GM19043 (cell line): Measurements from ENCODE around the gene DNAJC15.

ENCODE experiments used
- ATAC-seq: cut with Tn5 transposase; IDR thresholded peaks from one replicate; pipeline ENCODE4 v1.9.1; 2021; ENCODE audit warnings: low read depth; ENCODE audit not compliant: unreplicated experiment

The DNAJC15 gene

GRCh38 chr13:43079392-43079931 lies 56.1 kb downstream of the DNAJC15 start:
- no peak for ATAC-seq

- ATAC-seq, result no peak
Measured at GRCh38 chr13:43080199-43080598, 56.8 kb downstream of the DNAJC15 start.

- no peak for ATAC-seq
Measured at GRCh38 chr13:43081866-43082265, 58.5 kb downstream of the DNAJC15 start.

- no peak for ATAC-seq
Measured at GRCh38 chr13:43083750-43084149, 60.4 kb downstream of the DNAJC15 start.

- ATAC-seq, result no peak
Measured at GRCh38 chr13:43085545-43085944, 62.2 kb downstream of the DNAJC15 start.

GRCh38 chr13:43086181-43086580 lies 62.8 kb downstream of the DNAJC15 start:
- ATAC-seq, result no peak

- ATAC-seq, result peak; percentile 50
Measured at GRCh38 chr13:43088093-43088511, 64.7 kb downstream of the DNAJC15 start.

GRCh38 chr13:43089912-43090498 lies 66.6 kb downstream of the DNAJC15 start:
- ATAC-seq, result no peak

GRCh38 chr13:43094901-43095300 lies 71.5 kb downstream of the DNAJC15 start:
- peak; percentile 71 for ATAC-seq

- no peak for ATAC-seq
Measured at GRCh38 chr13:43095771-43096719, 72.7 kb downstream of the DNAJC15 start.

GRCh38 chr13:43100667-43101066 lies 77.3 kb downstream of the DNAJC15 start:
- ATAC-seq, result no peak

GRCh38 chr13:43102304-43102703 lies 78.9 kb downstream of the DNAJC15 start:
- ATAC-seq, result no peak

GRCh38 chr13:43107780-43108179 lies 84.4 kb downstream of the DNAJC15 start:
- ATAC-seq, result no peak

GRCh38 chr13:43110036-43110435 lies 86.7 kb downstream of the DNAJC15 start:
- no peak for ATAC-seq

- no peak for ATAC-seq
Measured at GRCh38 chr13:43110658-43111057, 87.3 kb downstream of the DNAJC15 start.

- no peak for ATAC-seq
Measured at GRCh38 chr13:43111559-43112400, 88.4 kb downstream of the DNAJC15 start.

- no peak for ATAC-seq
Measured at GRCh38 chr13:43113603-43114002, 90.2 kb downstream of the DNAJC15 start.

- no peak for ATAC-seq
Measured at GRCh38 chr13:43114504-43114903, 91.1 kb downstream of the DNAJC15 start.

GRCh38 chr13:43115141-43115540 lies 91.8 kb downstream of the DNAJC15 start:
- ATAC-seq, result no peak

- ATAC-seq, result no peak
Measured at GRCh38 chr13:43116242-43116641, 92.9 kb downstream of the DNAJC15 start.

GRCh38 chr13:43118521-43118920 lies 95.1 kb downstream of the DNAJC15 start:
- no peak for ATAC-seq
